ENCODE results near the gene ARID3A. TPM values are rescaled to one million over a fixed set of nuclear protein-coding genes. Genes with fewer than 3 reads are reported as not detected.

The ARID3A gene
- total RNA-seq, 1 donor from 2014 or later, result 12.8 TPM

- DNase-seq, result no peak
Observed at GRCh38 chr19:990119-990571, 64.3 kb downstream of the ARID3A start.

- no peak for DNase-seq
Observed at GRCh38 chr19:990746-991145, 64.9 kb downstream of the ARID3A start.

- DNase-seq, result no peak
Observed at GRCh38 chr19:991174-991931, 65.5 kb downstream of the ARID3A start.

- no peak for DNase-seq
Observed at GRCh38 chr19:991932-992669, 66.3 kb downstream of the ARID3A start.

- DNase-seq, result no peak
Observed at GRCh38 chr19:992670-993055, 66.8 kb downstream of the ARID3A start.

- DNase-seq, result no peak
Observed at GRCh38 chr19:993361-993830, 67.6 kb downstream of the ARID3A start.

GRCh38 chr19:993831-994393 lies 68.1 kb downstream of the ARID3A start:
- DNase-seq, result no peak

- DNase-seq, result no peak
Observed at GRCh38 chr19:994516-994915, 68.7 kb downstream of the ARID3A start.

GRCh38 chr19:995051-995827 lies 69.4 kb downstream of the ARID3A start:
- no peak for DNase-seq

GRCh38 chr19:996051-996838 lies 70.4 kb downstream of the ARID3A start:
- DNase-seq, result no peak

GRCh38 chr19:998064-998463 lies 72.2 kb downstream of the ARID3A start:
- DNase-seq, result no peak

GRCh38 chr19:999379-999719 lies 73.5 kb downstream of the ARID3A start:
- no peak for DNase-seq

GRCh38 chr19:1000095-1000494 lies 74.3 kb downstream of the ARID3A start, which contains the start of gene GRIN3B:
TSS of gene GRIN3B (plus strand) at chr19:1000419. CDS start at chr19:1000438, 19 bp downstream.
- no peak for DNase-seq

- DNase-seq, result no peak
Observed at GRCh38 chr19:1000591-1001537, 75.0 kb downstream of the ARID3A start.

- DNase-seq, result no peak
Observed at GRCh38 chr19:1001538-1002166, 75.8 kb downstream of the ARID3A start.

- DNase-seq, result no peak
Observed at GRCh38 chr19:1002600-1002999, 76.8 kb downstream of the ARID3A start.

GRCh38 chr19:1003283-1003682 lies 77.4 kb downstream of the ARID3A start:
- DNase-seq, result no peak

- no peak for DNase-seq
Observed at GRCh38 chr19:1004204-1004802, 78.5 kb downstream of the ARID3A start.
